ENCODE results near the gene ABCC8. TPM values are rescaled to one million over a fixed set of nuclear protein-coding genes. Genes with fewer than 3 reads are reported as not detected.

The ABCC8 gene
- total RNA-seq, 1 experiment from 2014 or later = 0.32 TPM

DNA sequence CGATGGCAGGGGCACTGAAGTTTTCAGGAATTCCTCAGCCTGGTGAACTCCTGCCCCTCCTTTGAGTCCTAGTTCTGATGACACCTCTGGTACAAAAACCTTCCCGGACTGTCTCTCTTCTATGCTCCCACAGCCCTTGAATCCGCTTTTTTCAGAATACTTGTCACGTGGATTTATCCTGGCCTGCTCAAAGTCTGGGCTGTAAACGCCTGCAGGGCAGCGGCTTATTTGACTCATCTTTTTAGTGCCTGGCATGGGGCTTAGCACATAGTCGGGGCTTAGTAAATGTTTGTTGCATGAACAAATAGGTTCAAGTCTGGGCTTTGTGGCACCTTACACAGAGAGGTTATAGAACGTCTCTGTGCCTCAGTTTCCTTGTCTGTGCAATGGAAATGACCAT lies 74.8 kb downstream of the ABCC8 start:
- in situ Hi-C loops (cut with HindIII; ENCODE audit: low pct_unique_long_range_greater_than_20kb, low sequenced_read_pairs) = no loop called here
- no peak for DNase-seq (ENCODE audit: low read depth, low spot score)

DNA sequence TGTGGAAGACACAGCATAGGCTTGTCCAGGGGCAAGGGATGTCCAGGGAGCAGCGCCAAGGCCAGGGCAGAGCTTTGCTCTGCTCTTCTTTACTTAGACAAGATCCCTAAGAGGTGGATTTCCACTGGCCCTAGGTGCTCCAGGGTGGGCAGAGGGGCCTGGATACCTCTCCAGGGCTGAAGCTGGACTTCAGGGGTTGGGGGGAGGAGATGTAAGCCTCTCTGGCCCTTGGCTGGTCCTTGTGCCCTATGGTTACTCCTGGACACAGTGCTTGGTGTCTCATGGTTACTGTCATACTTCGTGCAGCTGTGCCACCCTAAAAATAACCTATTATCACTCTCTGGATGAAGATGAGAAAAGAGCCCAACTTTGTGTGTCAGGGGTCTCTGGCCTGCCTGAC lies 75.3 kb downstream of the ABCC8 start:
- no peak for DNase-seq (ENCODE audit: low read depth, low spot score)
- in situ Hi-C loops (cut with HindIII; ENCODE audit: low pct_unique_long_range_greater_than_20kb, low sequenced_read_pairs) = no loop called here

DNA sequence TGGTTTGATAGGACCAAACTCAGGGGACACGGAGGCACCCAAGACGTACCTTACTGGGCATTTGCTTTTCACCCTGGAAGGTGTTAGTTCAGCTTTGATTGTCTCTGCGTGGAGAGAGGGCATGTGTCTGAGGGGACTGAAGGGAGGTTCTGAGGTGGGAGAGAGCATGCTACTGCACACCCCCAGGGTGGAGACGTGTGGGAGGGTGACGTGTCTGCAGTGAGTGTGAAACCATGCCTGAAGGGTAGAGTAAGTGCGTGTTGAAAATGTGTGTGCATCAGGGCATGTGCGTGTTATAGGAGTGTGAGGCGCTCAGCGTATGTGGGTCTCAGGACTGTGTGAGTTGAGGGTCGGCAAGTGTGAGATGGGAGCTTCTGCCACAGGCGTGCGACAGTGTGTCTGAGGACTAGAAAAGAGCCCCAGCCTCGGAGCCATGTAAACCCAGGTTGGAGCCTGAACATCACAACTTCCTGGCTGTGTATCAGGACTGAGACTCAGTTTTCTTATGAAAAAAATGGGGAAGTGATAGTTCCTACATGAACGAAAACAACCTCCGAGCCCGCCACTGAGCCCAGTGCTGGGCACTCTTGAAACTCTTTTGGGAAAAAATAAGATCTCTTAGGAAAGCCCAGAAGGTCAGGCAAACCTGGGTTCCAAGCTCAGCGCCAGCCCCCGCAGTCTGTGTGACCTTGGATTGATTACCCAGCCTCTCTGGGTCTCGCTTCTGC lies 76.4 kb downstream of the ABCC8 start:
- no peak for DNase-seq (ENCODE audit: low read depth, low spot score)
- in situ Hi-C loops (cut with HindIII; ENCODE audit: low pct_unique_long_range_greater_than_20kb, low sequenced_read_pairs) = no loop called here

DNA sequence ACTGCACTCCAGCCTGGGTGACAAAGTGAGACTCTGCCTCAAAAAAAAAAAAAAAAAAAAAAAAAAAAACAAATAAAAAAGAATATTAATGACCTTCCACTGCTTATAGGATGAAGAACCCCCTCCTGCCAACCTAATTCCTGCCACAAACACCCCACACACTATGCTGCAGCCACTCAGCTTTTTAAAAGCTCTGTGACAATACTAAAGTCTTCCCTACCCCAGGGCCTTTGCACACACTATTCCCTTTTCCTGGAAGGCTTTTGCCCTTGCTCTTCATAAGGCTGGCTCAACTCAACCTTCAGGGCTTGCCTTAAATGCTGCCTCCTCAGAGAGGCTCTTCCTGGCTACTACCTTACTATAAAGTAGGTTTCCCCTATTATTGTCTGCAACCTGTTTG lies 77.4 kb downstream of the ABCC8 start:
- DNase-seq (ENCODE audit: low read depth, low spot score) = no peak
- in situ Hi-C loops (cut with HindIII; ENCODE audit: low pct_unique_long_range_greater_than_20kb, low sequenced_read_pairs) = no loop called here

DNA sequence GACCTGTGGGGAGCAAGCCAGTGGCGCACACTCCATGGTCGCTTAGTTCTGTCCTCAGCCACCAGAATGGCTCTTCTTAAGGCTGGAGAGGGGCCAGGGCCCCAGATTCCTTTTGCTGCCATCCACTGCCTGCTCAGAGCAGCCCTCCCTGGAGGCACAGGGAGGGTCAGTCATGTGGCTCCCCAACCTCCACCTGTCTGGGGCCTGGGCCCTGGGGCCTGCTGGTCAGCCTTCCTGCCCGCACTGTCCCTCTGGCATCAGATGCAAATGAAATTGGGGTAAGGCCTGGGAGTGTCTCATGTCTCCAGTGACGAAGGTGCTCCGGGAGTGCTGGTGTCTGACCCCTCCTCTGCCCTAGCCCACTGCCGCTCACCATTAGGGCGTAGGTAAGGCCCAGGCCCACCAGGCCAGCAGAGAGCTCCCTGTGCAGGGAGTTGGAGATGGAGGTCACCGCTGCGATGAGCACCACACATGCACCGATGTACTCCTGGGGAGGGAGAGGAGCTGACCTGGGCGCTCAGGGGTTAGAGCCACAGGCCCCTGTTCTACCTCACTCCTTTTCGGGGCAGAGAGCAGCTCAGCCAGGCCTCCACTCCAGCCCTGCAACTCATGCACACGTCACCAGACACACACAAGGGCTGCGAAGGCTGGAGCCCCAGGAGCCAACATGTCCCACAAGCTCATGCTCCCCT lies 79.2 kb downstream of the ABCC8 start:
- in situ Hi-C loops (cut with HindIII; ENCODE audit: low pct_unique_long_range_greater_than_20kb, low sequenced_read_pairs) = no loop called here
- no peak for DNase-seq (ENCODE audit: low read depth, low spot score)

DNA sequence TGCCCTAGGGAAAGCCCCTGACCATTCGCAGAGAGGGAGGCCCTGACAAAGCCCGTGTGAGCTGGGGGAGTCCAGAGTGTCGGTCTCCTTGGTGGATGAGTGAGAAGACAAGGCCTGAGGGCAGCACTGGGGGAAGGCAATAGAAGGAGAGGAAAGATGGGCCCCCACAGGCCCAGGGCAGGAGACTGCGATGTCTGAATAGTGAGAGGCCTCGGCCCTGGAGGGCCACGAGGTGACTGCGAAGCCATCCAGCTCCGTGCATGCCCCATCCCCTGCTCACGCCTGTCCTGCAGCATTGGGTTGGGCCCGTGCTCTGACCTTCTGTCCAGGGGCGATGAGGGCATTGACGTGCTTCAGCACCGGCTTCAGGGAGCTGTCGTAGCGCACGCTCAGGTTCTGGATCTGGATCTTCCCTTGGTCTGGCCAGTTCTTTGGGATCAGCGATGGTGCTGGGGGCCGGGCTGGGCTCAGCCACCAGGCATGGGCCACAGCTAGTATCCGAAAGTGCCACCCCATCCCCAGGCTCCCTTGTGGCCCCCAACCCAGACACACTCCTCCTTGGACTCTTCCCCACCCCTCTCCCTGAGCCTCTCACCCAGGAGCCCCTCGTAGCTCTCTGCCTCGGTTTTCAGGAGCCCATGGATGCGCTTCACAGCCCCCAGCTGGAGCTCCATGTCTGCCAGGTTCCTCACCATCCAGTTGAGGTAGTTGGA lies 79.9 kb downstream of the ABCC8 start:
- no peak for DNase-seq (ENCODE audit: low read depth, low spot score)
- in situ Hi-C loops (cut with HindIII; ENCODE audit: low pct_unique_long_range_greater_than_20kb, low sequenced_read_pairs) = no loop called here

DNA sequence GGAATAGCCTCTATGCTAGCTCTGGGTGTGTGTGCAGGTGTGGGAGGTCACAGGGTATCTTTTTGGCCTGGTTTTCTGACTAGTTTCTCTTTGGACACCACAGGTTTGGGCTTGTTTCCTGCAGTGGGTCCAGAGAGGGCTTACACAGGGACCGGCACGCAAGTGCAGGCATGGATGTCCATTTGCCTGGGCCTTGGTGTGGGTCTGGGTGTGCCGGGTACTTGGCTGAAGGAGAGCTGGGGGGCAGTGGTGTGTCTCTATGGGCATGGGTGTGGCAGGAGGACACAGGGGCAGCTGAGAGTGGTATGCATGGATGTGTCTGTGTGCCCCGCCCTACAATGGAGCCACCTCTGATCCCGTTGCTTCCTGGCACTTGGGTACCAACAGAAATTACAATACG lies 80.7 kb downstream of the ABCC8 start:
- in situ Hi-C loops (cut with HindIII; ENCODE audit: low pct_unique_long_range_greater_than_20kb, low sequenced_read_pairs) = no loop called here
- DNase-seq (ENCODE audit: low read depth, low spot score) = no peak

DNA sequence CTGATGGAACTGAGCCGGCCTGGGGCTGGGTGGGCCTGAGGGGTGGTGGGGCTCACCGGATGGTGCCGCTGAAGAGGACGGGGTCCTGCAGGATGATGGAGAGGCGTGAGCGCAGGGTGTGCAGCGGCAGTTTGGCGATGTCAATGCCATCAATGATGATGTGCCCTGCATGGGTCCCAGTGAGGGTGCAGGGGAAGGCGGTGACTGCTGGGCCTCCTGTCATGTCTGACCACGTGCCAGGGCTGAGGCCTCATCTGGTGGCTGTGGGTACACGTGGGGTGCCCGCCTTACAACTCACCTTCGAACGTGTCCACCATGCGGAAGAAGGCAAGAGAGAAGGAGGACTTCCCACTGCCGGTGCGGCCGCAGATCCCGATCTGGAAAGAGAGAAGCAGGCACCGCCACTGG lies 81.1 kb downstream of the ABCC8 start:
- DNase-seq (ENCODE audit: low read depth, low spot score) = no peak
- in situ Hi-C loops (cut with HindIII; ENCODE audit: low pct_unique_long_range_greater_than_20kb, low sequenced_read_pairs) = no loop called here

DNA sequence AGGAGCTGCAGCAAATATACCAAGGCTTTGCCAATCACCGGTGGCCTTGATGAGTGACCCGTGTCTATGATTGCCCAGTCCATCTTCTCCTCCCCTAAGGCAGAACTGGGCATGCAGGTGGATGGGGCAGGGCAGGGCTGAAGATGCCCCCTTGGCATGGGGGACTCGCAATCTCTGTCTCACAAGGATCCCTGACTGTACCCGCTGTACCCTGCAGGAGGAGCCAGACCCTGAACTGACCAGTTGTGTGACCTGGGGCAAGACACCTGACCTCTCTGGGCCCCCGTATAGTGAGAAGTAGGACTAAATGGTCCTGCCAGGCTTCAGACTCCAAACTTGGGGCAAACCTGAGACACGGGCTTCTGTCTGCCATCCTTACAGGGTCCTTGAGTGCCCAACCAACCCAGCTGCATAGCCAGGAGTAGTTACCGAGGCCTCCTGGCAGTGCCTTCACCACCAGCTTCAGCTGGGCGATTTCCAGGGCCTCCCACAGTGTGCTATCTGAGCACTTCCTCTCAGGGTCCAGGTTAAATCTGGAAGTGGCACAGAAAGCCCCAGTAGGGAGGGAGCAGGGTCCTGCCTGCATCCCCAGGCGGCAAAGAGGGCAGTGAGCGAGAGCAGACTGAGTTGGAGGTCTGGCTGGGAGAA lies 81.8 kb downstream of the ABCC8 start:
- no peak for DNase-seq (ENCODE audit: low read depth, low spot score)
- in situ Hi-C loops (cut with HindIII; ENCODE audit: low pct_unique_long_range_greater_than_20kb, low sequenced_read_pairs) = no loop called here

DNA sequence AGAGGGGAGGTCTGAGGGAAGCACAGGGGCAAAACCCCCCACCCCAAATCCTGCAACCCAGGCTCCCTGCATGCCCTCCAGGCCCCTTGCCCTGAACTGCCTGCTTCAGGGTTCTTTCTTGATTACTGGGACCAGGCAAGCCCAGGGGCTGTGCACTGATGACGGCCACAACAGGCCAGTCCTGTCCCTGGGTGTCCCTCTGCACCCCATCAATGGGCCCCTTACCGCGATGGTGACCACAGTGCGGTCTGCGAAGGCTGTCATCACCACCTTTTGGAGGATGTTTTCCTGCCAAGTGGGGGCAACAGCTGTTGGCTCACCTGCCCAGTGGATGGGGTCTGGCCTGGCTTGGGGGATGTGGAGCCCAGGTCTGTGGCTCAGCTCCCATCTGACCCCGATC lies 83.2 kb downstream of the ABCC8 start:
- in situ Hi-C loops (cut with HindIII; ENCODE audit: low pct_unique_long_range_greater_than_20kb, low sequenced_read_pairs) = no loop called here
- no peak for DNase-seq (ENCODE audit: low read depth, low spot score)

DNA sequence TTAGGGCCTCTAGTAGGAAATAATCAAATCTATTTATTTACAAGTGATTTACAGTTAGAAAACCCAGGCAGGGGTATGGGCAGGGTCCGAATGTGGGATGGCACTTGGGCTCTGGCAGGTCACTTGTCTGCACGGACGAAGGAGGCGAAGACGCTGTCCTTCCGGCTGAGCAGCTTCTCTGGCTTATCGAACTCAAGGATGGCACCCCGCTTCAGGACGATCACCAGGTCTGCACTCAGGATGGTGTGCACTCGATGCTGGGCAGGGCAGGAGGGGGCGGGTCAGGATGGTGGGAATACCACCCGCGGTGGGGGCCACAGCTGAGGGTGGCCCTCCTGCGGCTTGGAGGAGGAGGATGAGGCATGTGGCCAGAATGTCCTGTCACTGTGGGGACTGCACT lies 83.8 kb downstream of the ABCC8 start:
- no peak for DNase-seq (ENCODE audit: low read depth, low spot score)
- in situ Hi-C loops (cut with HindIII; ENCODE audit: low pct_unique_long_range_greater_than_20kb, low sequenced_read_pairs) = no loop called here

DNA sequence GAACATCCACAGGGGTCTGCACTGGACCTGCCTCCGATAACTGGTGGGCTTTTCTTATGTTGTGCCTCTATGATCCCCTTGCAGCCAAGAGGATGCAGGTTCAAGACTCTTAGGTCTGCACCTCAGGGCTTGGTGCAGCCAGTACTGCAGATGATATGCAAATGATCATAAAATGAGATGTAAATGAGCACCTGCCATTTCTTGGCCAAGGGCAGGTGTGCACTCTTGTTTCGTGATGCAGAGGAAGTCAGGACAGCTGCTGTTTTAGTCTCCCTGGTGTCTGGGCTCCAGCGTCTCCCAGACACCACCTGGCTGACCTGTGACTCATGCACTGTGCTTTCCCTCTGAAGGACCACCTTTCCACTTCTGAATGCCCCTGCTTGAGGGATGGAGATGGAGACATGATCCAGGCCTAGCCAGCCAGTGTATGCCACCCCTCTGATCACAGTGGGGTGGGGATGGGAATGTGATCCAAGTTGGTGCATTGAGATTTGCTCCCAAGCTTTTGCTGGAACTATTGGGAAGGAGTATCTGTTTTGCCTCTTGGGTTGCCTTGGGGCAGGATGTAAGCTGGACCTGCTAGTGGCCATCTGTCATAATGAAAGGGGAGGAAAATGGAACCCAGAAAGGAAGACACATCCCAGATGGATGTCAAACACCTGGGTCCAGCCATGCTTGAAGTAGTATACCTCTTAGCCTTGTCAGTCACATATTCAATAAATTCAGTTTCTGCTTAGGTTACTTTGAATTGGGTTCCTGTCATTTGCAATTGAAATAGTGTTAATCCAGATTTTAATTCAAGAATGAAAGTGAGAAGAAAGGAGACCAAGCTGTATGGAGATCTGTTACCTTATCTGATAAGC lies 84.9 kb downstream of the ABCC8 start:
- in situ Hi-C loops (cut with HindIII; ENCODE audit: low pct_unique_long_range_greater_than_20kb, low sequenced_read_pairs) = no loop called here

DNA sequence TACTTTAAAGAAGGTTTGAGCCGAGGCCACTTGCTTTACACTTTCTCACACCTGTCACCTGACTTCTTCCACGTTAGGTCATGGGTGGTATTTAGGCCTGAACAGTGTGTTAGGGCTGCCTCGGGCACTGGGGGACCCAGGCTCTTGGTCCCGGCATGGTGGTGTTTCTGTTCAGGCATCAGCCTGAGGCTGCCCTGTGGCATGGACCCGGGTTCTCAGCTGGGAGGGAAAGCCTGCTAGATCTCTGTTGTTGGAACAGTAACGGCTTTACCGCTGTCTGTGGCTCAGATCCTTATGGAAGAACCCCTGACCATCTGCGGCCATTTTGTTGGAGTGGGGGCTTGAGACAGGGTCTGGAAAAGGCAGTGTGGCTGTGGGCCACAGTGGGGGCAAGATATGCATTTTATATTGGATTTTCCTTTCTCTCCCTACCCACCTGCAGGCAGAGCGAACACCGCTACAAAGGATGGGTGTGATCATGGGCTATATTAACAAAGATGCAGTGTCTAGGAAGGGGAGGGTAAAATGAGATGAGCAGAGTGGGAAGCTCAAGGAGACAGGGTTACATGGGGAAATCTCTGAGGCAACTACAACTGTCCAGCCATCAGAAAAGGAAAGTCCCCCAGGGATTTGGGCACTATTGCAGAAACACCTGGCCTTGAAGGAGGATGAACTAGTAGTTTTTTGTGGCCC lies 86.5 kb downstream of the ABCC8 start:
- in situ Hi-C loops (cut with HindIII; ENCODE audit: low pct_unique_long_range_greater_than_20kb, low sequenced_read_pairs) = no loop called here
- DNase-seq (ENCODE audit: low read depth, low spot score) = no peak

More for the DNA sequence above, 84.9 kb downstream of the ABCC8 start:
- DNase-seq (ENCODE audit: low read depth, low spot score) = no peak

DNA sequence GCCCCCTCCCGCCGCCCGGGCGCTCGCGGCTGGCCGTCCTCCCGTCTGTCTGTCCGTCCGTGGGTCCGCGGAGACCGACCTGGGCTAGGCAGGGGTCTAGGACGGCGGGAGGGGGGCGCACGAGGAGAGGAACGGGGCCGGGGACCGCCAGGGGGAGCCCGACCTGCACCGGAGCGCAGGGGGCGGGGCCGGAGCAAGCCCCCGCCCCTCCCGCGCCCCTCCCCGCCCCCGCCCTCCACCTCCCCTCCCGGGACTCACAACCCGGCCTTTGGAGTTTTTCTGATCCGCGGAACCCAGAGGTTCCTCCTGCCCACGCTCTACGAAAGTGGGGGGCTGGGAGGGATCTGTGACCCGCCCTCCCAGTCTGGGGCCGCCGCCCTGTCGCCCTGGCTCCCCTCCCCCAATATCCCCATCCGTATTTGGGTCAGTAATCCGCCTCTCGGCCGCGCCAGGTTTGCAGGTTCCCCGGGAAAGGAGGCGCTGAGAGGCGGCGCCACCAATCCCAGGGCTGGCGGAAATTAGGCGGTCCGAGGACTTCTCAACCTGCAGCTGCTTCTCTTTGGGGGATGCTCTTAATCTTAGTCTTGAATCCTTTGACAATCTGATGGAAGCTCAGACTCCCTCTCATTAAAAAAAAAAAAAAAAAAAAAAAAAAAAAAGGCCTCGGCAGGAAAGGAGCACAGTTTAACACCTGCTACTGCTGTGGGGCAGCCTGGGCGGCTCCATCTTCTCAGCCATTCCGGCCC lies 87.3 kb downstream of the ABCC8 start:
- peak; percentile 71 for DNase-seq (ENCODE audit: low read depth, low spot score)
- in situ Hi-C loops (cut with HindIII; ENCODE audit: low pct_unique_long_range_greater_than_20kb, low sequenced_read_pairs) = no loop called here

DNA sequence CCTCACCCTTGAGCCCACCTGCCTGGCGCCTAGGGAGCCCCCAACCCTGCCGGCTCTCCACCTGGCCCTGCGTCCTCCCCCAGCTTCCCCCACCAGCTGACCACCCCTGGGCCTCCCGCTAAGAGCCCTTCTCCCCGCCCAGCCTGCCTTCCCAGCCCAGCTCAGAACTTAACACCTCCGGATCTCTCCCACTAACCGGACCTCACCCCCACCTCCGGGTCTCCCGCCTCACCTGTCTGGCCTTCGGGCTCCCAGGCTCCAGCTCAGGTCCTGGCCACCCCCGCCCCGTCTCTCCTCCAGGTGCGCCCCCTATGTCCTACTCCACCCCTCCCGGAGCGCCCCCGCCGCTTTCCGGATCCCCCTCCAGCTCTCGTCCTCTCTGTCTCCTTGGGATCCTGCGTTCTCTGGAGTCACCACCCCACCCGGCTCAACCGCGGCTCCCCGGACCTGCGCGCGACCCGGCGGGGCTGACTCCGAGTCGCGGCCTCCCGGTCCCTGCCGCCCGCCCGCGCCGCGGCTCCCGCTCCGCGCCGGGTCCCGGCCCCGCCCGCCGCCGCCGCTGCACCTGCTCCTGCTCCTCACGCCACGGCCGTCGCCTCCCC lies 87.9 kb downstream of the ABCC8 start, which contains the start of gene KCNJ11:
TSS of gene KCNJ11 (minus strand) at position 51 of the 602 bp plus-strand sequence. CDS start 568 bp downstream, outside the sequence.
- no peak for DNase-seq (ENCODE audit: low read depth, low spot score)
- in situ Hi-C loops (cut with HindIII; ENCODE audit: low pct_unique_long_range_greater_than_20kb, low sequenced_read_pairs) = no loop called here

DNA sequence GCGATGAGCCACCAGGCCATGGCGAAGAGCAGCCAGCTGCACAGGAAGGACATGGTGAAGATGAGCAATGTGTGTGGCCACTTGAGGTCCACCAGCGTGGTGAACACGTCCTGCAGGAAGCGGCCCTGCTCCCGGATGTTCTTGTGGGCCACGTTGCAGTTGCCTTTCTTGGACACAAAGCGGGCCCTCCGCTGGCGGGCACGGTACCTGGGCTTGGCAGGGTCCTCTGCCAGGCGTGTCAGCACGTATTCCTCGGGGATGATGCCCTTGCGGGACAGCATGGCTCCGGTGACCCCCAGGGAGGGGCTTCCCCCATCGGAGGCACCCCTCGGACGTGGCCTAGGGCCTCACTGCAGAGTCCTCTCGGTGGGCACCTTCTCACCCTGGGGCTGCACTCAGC lies 88.8 kb downstream of the ABCC8 start:
- DNase-seq (ENCODE audit: low read depth, low spot score) = no peak
- in situ Hi-C loops (cut with HindIII; ENCODE audit: low pct_unique_long_range_greater_than_20kb, low sequenced_read_pairs) = no loop called here
